HCT116 (cell line): Measurements from ENCODE around the gene SNX9. TPM values are rescaled to one million over a fixed set of nuclear protein-coding genes. Genes with fewer than 3 reads are reported as not detected.

ENCODE experiments used
- ATAC-seq: fragments of 200-7000 bp; cut with Tn5 transposase; 2 replicates; pipeline ENCODE4 v1.9.1; 2020; ENCODE audit warnings: mild to moderate bottlenecking, moderate library complexity
- BruUV-seq: library from RNA; stranded (reverse); fragments of 400-500 nt; replicated peaks from 2 replicates; lab custom pipeline; 2021; lab: Mats Ljungman, UMichigan
- CTCF ChIA-PET: fragments of 300-600 bp; sonication (Branson Sonifier 250); formaldehyde crosslinking; loops from one replicate; lab custom pipeline; 2021; ENCODE audit warnings: antibody characterized with exemption; lab: Charles Lee
- POLR2A ChIA-PET: fragments of 300-600, 350-600 bp; sonication (Branson Sonifier 250); formaldehyde crosslinking; loops from one replicate; lab custom pipeline; 2021; ENCODE audit warnings: antibody characterized with exemption; lab: Charles Lee
- RAD21 ChIA-PET, 2 experiments: fragments of 300-600 bp; sonication (Branson Sonifier 250); formaldehyde crosslinking; loops; one replicate each; lab custom pipeline; 2023; ENCODE audit warnings: low total read pairs in 2 of 2; ENCODE audit not compliant: uncharacterized antibody in 2 of 2, unreplicated experiment in 2 of 2, low non-redundant PET in 1 of 2; lab: Charles Lee
- DNase-seq: peaks from one replicate; pipeline ENCODE4 v3.0.0-alpha.2; 2010; ENCODE audit warnings: low read depth, low spot score
- H2AFZ ChIP-seq: fragments of 200-600 bp; shearing (Covaris generic), sonication (generic); 2 replicates; pipeline ENCODE4 v1.6.1; 2017; ENCODE audit warnings: low read depth, mixed run types, mixed read lengths, antibody characterized with exemption, low read length; ENCODE audit not compliant: poor library complexity, severe bottlenecking
- H3K27ac ChIP-seq: 2 replicates; pipeline ENCODE4 v1.5.1; 2012; ENCODE audit warnings: low read depth, low read length
- H3K27me3 ChIP-seq: fragments of 200-600 bp; sonication (generic); 2 replicates; pipeline ENCODE4 v1.6.1; 2016; ENCODE audit warnings: mixed run types, low read length, mixed read lengths; ENCODE audit not compliant: insufficient read depth
- H3K36me3 ChIP-seq, 2 experiments: fragments of 200-500 bp in 1 of 2; fragments of 200-600 bp in 1 of 2; sonication (Bioruptor generic) in 1 of 2; sonication (generic) in 1 of 2; 2 replicates each; pipeline versions ENCODE4 v1.5.1 to v1.6.1; 2014 to 2016; ENCODE audit warnings: low read length in 2 of 2, inconsistent platforms in 1 of 2, mixed read lengths in 1 of 2, mixed run types in 1 of 2; ENCODE audit not compliant: insufficient read depth in 2 of 2, control insufficient read depth in 1 of 2
- H3K4me1 ChIP-seq, 2 experiments: fragments of 200-600 bp in 1 of 2; sonication (generic) in 1 of 2; 2 replicates each; pipeline versions ENCODE4 v1.5.1 to v1.6.1; 2012 to 2017; ENCODE audit warnings: low read length in 2 of 2, inconsistent platforms in 1 of 2, mild to moderate bottlenecking in 1 of 2, mixed read lengths in 1 of 2, mixed run types in 1 of 2, moderate library complexity in 1 of 2; ENCODE audit not compliant: insufficient read depth in 2 of 2, control insufficient read depth in 1 of 2
- H3K4me2 ChIP-seq: fragments of 200-600 bp; sonication (generic); 2 replicates; pipeline ENCODE4 v1.6.1; 2017; ENCODE audit warnings: mixed run types, low read length, mixed read lengths
- H3K4me3 ChIP-seq, 2 experiments: fragments of 200-600 bp in 1 of 2; sonication (generic) in 1 of 2; replicated peaks in 1 of 2; 2 replicates each; pipeline ENCODE4 v1.5.1; 2011 to 2016; ENCODE audit warnings: low read length in 2 of 2, control low read depth in 1 of 2, low read depth in 1 of 2, mild to moderate bottlenecking in 1 of 2, mixed read lengths in 1 of 2, mixed run types in 1 of 2
- H3K79me2 ChIP-seq: fragments of 200-600 bp; sonication (generic); 2 replicates; pipeline ENCODE4 v1.6.1; 2017; ENCODE audit warnings: mild to moderate bottlenecking, mixed run types, low read length, moderate library complexity, mixed read lengths; ENCODE audit not compliant: insufficient read depth
- H3K9ac ChIP-seq: fragments of 200-600 bp; sonication (generic); 2 replicates; pipeline ENCODE4 v1.6.1; 2016; ENCODE audit warnings: low read length, mixed read lengths
- H3K9me2 ChIP-seq: fragments of 200-600 bp; sonication (generic), shearing (Covaris generic); 2 replicates; pipeline ENCODE4 v1.6.1; 2017; ENCODE audit warnings: mixed run types, mild to moderate bottlenecking, moderate library complexity; ENCODE audit not compliant: insufficient read depth
- H3K9me3 ChIP-seq, 2 experiments: fragments of 200-500 bp in 1 of 2; fragments of 200-600 bp in 1 of 2; sonication (Bioruptor generic) in 1 of 2; sonication (generic) in 1 of 2; 2 replicates each; pipeline ENCODE4 v1.6.1; 2014 to 2017; ENCODE audit warnings: low read length in 2 of 2, mixed read lengths in 2 of 2, inconsistent platforms in 1 of 2, low read depth in 1 of 2, mild to moderate bottlenecking in 1 of 2, mixed run types in 1 of 2, moderate library complexity in 1 of 2; ENCODE audit not compliant: control insufficient read depth in 1 of 2, insufficient read depth in 1 of 2
- H4K20me1 ChIP-seq: fragments of 200-600 bp; sonication (generic), shearing (Covaris generic); 2 replicates; pipeline ENCODE4 v1.6.1; 2017; ENCODE audit warnings: mixed run types, mild to moderate bottlenecking, moderate library complexity; ENCODE audit not compliant: insufficient read depth
- CBX3 ChIP-seq: IDR thresholded peaks from 2 replicates; pipeline ENCODE4 v1.6.1; 2012; ENCODE audit warnings: low read depth
- FOSL1 ChIP-seq: IDR thresholded peaks from 2 replicates; pipeline ENCODE4 v1.6.1; 2012; ENCODE audit warnings: low read depth
- POLR2A ChIP-seq: IDR thresholded peaks from 2 replicates; pipeline ENCODE4 v1.7.0; 2011; ENCODE audit warnings: borderline replicate concordance; ENCODE audit not compliant: insufficient read depth, insufficient read length; ENCODE audit errors: extremely low read depth
- POLR2AphosphoS5 ChIP-seq: IDR thresholded peaks from 2 replicates; pipeline ENCODE4 v1.6.1; 2011; ENCODE audit warnings: mild to moderate bottlenecking, low read depth, low read length, moderate library complexity
- RAD21 ChIP-seq: IDR thresholded peaks from 2 replicates; pipeline ENCODE4 v1.6.1; 2012; ENCODE audit warnings: low read depth, mild to moderate bottlenecking
- SIN3A ChIP-seq: IDR thresholded peaks from 2 replicates; pipeline ENCODE4 v1.6.1; 2012; ENCODE audit warnings: low read depth
- SP1 ChIP-seq: IDR thresholded peaks from 2 replicates; pipeline ENCODE4 v1.6.1; 2012; ENCODE audit warnings: low read depth
- SRF ChIP-seq: IDR thresholded peaks from 2 replicates; pipeline ENCODE4 v1.6.1; 2012; ENCODE audit warnings: low read depth
- YY1 ChIP-seq: IDR thresholded peaks from 2 replicates; pipeline ENCODE4 v1.6.1; 2011; ENCODE audit warnings: low read length, low read depth, moderate library complexity, mild to moderate bottlenecking; ENCODE audit not compliant: insufficient replicate concordance; ENCODE audit errors: extremely low read depth
- ZFX ChIP-seq: fragments of 450-650 bp; IDR thresholded peaks from 2 replicates; pipeline ENCODE4 v1.6.1; 2017
- ZNF274 ChIP-seq: fragments of 200-500 bp; sonication (Bioruptor generic); IDR thresholded peaks from 2 replicates; pipeline ENCODE4 v1.6.1; 2014; ENCODE audit warnings: mild to moderate bottlenecking, low read depth, low read length, inconsistent platforms
- intact Hi-C: fragments of 100-400 bp; cut with micrococcal nuclease; formaldehyde crosslinking; loops from 2 replicates; pipeline ENCODE4 v1.10.0; 2022
- total RNA-seq: library from RNA; stranded (reverse); gene quantifications from one replicate; pipeline ENCODE4 v1.2.1, GENCODE V29; 2021; ENCODE audit not compliant: unreplicated experiment
- TF ChIP-seq, protein P1 (sequence below): IDR thresholded peaks from 2 replicates; pipeline ENCODE4 v1.6.1; 2012
- TF ChIP-seq, protein P2 (sequence below), 3 experiments: fragments of 200-600 bp in 1 of 3; sonication (generic) in 1 of 3; IDR thresholded peaks in 2 of 3; conservative IDR thresholded peaks in 1 of 3; 2 replicates each; pipeline ENCODE4 v1.5.1; 2012 to 2017; ENCODE audit warnings: low read depth in 2 of 3, low read length in 2 of 3, antibody characterized with exemption in 1 of 3, borderline replicate concordance in 1 of 3, control low read depth in 1 of 3, mild to moderate bottlenecking in 1 of 3, mixed read lengths in 1 of 3, mixed run types in 1 of 3, moderate library complexity in 1 of 3; ENCODE audit not compliant: insufficient read depth in 1 of 3
- TF ChIP-seq, protein P3 (sequence below): IDR thresholded peaks from 2 replicates; pipeline ENCODE4 v1.6.1; 2011; ENCODE audit warnings: mild to moderate bottlenecking, low read length, moderate library complexity; ENCODE audit not compliant: insufficient replicate concordance; ENCODE audit errors: extremely low read depth
- TF ChIP-seq, protein P4 (sequence below): IDR thresholded peaks from 2 replicates; pipeline ENCODE4 v1.6.1; 2012; ENCODE audit warnings: low read depth

SNX9 gene
- total RNA-seq, 1 experiment from 2014 or later, result 42.5 TPM

DNA sequence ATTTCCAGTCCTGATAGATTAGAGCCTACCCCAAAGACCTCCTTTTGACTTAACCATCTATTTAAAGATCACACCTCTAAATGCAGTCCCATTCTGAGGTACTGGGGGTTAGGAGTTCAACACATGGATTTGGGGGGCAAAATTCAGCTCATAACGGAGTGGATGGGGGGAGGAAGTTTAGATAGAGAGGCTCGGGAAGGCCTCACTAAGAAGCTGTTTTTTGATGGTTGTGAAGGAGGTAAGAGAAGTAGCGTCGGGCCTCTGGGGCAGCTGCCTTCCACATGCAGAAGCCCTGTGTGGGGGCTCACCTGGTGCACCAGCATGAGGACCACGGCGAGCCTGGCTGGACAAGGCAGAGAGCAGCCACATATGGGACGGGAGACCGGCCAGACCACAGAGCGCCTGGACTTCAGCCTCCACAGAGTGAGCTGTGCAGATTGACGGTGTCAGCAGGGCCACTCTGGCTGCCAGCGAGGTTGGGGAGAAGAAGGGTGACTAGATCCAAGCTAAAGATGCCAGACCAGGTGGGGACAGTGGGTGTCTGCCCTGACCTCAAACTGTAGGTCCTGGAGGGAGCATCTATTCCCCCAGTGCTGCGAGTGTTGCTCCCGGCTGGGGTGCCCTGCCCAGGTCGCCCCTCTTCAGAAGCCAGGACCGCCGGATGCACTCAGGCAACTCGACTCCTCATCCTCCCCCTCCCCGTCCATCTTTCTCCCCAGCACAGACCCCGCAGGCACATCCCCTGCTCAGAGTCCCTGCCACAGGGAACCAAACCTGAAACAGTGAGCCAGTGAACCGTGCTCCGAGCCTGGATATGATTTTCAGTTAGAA is 153.5 kb downstream of the SNX9 start:
- no TSS peak for BruUV-seq
- H3K79me2 ChIP-seq, result no peaks in the 10 kb centered on the region
- intact Hi-C loops, result no loop called here
- H3K9me2 ChIP-seq, result no peaks in the 10 kb centered on the region
- no peak overlapping the region for H3K9ac ChIP-seq
- no peaks in the 10 kb centered on the region for H3K9me3 ChIP-seq
- H3K27me3 ChIP-seq, result no peaks in the 10 kb centered on the region
- POLR2A ChIA-PET, result no interaction called here
- TF ChIP-seq SRF, result no peak
- no peak for TF ChIP-seq RAD21
- TF ChIP-seq, protein P1, sequence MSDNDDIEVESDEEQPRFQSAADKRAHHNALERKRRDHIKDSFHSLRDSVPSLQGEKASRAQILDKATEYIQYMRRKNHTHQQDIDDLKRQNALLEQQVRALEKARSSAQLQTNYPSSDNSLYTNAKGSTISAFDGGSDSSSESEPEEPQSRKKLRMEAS, result no peak
- TF ChIP-seq CBX3, result no peak
- TF ChIP-seq ZFX, result no peak
- TF ChIP-seq, protein P2, sequence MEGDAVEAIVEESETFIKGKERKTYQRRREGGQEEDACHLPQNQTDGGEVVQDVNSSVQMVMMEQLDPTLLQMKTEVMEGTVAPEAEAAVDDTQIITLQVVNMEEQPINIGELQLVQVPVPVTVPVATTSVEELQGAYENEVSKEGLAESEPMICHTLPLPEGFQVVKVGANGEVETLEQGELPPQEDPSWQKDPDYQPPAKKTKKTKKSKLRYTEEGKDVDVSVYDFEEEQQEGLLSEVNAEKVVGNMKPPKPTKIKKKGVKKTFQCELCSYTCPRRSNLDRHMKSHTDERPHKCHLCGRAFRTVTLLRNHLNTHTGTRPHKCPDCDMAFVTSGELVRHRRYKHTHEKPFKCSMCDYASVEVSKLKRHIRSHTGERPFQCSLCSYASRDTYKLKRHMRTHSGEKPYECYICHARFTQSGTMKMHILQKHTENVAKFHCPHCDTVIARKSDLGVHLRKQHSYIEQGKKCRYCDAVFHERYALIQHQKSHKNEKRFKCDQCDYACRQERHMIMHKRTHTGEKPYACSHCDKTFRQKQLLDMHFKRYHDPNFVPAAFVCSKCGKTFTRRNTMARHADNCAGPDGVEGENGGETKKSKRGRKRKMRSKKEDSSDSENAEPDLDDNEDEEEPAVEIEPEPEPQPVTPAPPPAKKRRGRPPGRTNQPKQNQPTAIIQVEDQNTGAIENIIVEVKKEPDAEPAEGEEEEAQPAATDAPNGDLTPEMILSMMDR (IDR thresholded peaks at IDR 0.05 in 2 of 3, conservative IDR thresholded peaks at IDR 0.05 in 1 of 3; ENCODE audit: borderline replicate concordance in 1 of 3, insufficient read depth in 1 of 3, low read depth in 2 of 3, low read length in 2 of 3), result no peak
- no peak for TF ChIP-seq YY1
- no peak for TF ChIP-seq FOSL1
- TF ChIP-seq POLR2A, result no peak
- no peak for TF ChIP-seq ZNF274
- TF ChIP-seq, protein P3, sequence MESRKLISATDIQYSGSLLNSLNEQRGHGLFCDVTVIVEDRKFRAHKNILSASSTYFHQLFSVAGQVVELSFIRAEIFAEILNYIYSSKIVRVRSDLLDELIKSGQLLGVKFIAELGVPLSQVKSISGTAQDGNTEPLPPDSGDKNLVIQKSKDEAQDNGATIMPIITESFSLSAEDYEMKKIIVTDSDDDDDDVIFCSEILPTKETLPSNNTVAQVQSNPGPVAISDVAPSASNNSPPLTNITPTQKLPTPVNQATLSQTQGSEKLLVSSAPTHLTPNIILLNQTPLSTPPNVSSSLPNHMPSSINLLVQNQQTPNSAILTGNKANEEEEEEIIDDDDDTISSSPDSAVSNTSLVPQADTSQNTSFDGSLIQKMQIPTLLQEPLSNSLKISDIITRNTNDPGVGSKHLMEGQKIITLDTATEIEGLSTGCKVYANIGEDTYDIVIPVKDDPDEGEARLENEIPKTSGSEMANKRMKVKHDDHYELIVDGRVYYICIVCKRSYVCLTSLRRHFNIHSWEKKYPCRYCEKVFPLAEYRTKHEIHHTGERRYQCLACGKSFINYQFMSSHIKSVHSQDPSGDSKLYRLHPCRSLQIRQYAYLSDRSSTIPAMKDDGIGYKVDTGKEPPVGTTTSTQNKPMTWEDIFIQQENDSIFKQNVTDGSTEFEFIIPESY, result no peak
- TF ChIP-seq SIN3A, result no peak
- TF ChIP-seq, protein P4, sequence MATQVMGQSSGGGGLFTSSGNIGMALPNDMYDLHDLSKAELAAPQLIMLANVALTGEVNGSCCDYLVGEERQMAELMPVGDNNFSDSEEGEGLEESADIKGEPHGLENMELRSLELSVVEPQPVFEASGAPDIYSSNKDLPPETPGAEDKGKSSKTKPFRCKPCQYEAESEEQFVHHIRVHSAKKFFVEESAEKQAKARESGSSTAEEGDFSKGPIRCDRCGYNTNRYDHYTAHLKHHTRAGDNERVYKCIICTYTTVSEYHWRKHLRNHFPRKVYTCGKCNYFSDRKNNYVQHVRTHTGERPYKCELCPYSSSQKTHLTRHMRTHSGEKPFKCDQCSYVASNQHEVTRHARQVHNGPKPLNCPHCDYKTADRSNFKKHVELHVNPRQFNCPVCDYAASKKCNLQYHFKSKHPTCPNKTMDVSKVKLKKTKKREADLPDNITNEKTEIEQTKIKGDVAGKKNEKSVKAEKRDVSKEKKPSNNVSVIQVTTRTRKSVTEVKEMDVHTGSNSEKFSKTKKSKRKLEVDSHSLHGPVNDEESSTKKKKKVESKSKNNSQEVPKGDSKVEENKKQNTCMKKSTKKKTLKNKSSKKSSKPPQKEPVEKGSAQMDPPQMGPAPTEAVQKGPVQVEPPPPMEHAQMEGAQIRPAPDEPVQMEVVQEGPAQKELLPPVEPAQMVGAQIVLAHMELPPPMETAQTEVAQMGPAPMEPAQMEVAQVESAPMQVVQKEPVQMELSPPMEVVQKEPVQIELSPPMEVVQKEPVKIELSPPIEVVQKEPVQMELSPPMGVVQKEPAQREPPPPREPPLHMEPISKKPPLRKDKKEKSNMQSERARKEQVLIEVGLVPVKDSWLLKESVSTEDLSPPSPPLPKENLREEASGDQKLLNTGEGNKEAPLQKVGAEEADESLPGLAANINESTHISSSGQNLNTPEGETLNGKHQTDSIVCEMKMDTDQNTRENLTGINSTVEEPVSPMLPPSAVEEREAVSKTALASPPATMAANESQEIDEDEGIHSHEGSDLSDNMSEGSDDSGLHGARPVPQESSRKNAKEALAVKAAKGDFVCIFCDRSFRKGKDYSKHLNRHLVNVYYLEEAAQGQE, result no peak
- no peak for TF ChIP-seq POLR2AphosphoS5
- no peak for TF ChIP-seq SP1
- TF ChIP-seq, all 23 proteins: peak for 0
- ATAC-seq (no peak), DNase-seq (no peak)
- no peak overlapping the region for H3K4me3 ChIP-seq
- peaks cover 6 to 23% of the 10 kb centered on the region in 2 experiments; a peak in 3 of 4 replicates for H3K4me1 ChIP-seq
- no peak overlapping the region for H3K27ac ChIP-seq
- H3K36me3 ChIP-seq, result no peaks in the 10 kb centered on the region
- H4K20me1 ChIP-seq, result no peaks in the 10 kb centered on the region
- no peak overlapping the region for H3K4me2 ChIP-seq
- RAD21 ChIA-PET, result no interaction called here
- CTCF ChIA-PET, result no interaction called here
- no peak overlapping the region for H2AFZ ChIP-seq
